Measurements from ENCODE around the gene PREX1.

Gene PREX1

DNA sequence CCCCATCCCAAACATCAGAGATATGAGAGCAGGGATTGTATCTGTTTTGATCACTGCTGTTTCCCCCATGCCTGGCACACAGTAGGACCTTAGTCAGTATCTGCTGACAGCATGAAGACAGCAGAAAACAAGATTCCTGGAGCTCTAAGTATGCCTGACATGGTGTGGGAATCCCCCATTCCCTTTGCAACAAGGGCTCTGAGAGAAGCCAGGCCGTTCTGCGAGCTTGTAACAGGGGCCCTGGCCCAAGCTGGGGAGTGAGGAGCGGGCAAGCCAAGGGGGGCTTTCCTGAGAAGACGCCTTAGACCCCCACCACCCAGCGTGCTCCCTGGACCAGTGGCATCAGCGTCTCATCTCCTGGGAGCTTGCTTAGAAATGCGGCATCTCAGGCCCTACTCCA, 25.2 kb downstream of the PREX1 start:
- H3K27ac ChIP-seq (ENCODE audit: low read length, poor library complexity, severe bottlenecking): no peak overlapping the region
- H3K4me2 ChIP-seq (ENCODE audit: low read length, poor library complexity, severe bottlenecking): no peak overlapping the region
- H3K9ac ChIP-seq (ENCODE audit: low read length): no peak overlapping the region
- H2AFZ ChIP-seq (ENCODE audit: low read depth, low read length): no peak overlapping the region
- no peak overlapping the region for H2BK12ac ChIP-seq (ENCODE audit: low read length in 2 of 2)
- no peak overlapping the region for H2BK120ac ChIP-seq (ENCODE audit: low read depth, low read length)
- WGBS: 82% methylated on average over 7 of the region's 7 CpGs
- no peak overlapping the region for H4K8ac ChIP-seq (ENCODE audit: low read length)
- H3K36me3 ChIP-seq (ENCODE audit: control insufficient read depth in 1 of 2, insufficient read depth in 2 of 2, low read depth in 1 of 2, low read length in 2 of 2): no peaks in the 10 kb centered on the region
- no peak overlapping the region for H2BK15ac ChIP-seq (ENCODE audit: low read depth, poor library complexity, severe bottlenecking)
- peaks cover 0 to 31% of the 10 kb centered on the region in 2 experiments for H3K27me3 ChIP-seq (ENCODE audit: control insufficient read depth in 1 of 2, insufficient read depth in 1 of 2, low read length in 2 of 2)
- peaks cover 3% of the 10 kb centered on the region for H3K4me1 ChIP-seq (ENCODE audit: control insufficient read depth, insufficient read depth, low read depth, low read length)
- no peak overlapping the region for H2BK5ac ChIP-seq (ENCODE audit: low read depth, low read length, poor library complexity, severe bottlenecking)
- H3K14ac ChIP-seq (ENCODE audit: low read length in 2 of 2): no peak overlapping the region
- no peak overlapping the region for H4K91ac ChIP-seq (ENCODE audit: low read length)
- H3K79me1 ChIP-seq (replicated peaks; ENCODE audit: low read length, poor library complexity, severe bottlenecking): peaks cover 41% of the 10 kb centered on the region
- H2AK5ac ChIP-seq (ENCODE audit: low read length, severe bottlenecking): no peak overlapping the region
- no peak overlapping the region for H3K18ac ChIP-seq (ENCODE audit: low read depth in 1 of 2, low read length in 2 of 2)
- no peak overlapping the region for H3K4me3 ChIP-seq (ENCODE audit: insufficient read depth in 1 of 2, low read depth in 1 of 2, low read length in 2 of 2)
- H3K23ac ChIP-seq (ENCODE audit: low read length in 2 of 2): no peak overlapping the region
- H3K4ac ChIP-seq (ENCODE audit: low read depth in 1 of 2, low read length in 2 of 2): no peak overlapping the region
- DNase-seq: no peak
- peaks cover 12% of the 10 kb centered on the region for H3K9me3 ChIP-seq (ENCODE audit: control insufficient read depth, low read length)

DNA sequence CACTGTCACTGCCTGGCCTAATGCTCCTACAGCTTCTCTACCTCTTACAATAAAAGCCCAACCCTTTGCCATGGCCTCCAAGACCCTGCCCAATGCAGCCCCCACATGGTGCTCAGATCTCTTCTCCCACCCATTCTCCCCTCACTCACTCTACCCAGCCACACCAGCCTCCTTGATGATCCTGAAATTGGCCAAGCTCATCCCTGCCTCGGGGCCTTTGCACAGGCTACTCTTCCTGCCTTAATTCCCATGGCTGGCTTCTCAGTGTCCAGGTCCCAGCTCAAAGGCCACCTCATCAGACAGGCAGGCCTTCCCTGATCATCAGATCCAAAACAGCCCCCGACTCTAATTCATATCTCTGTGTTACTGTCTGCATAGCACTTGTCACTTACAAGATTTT, 25.6 kb downstream of the PREX1 start:
- H3K27ac ChIP-seq (ENCODE audit: low read length, poor library complexity, severe bottlenecking): no peak overlapping the region
- no peak overlapping the region for H3K4me3 ChIP-seq (ENCODE audit: insufficient read depth in 1 of 2, low read depth in 1 of 2, low read length in 2 of 2)
- no peak overlapping the region for H2BK120ac ChIP-seq (ENCODE audit: low read depth, low read length)
- no peak overlapping the region for H2AK5ac ChIP-seq (ENCODE audit: low read length, severe bottlenecking)
- 73% methylated on average over 2 of the region's 2 CpGs for WGBS
- H3K9me3 ChIP-seq (ENCODE audit: control insufficient read depth, low read length): peaks cover 8% of the 10 kb centered on the region
- H3K27me3 ChIP-seq (ENCODE audit: control insufficient read depth in 1 of 2, insufficient read depth in 1 of 2, low read length in 2 of 2): peaks cover 0 to 31% of the 10 kb centered on the region in 2 experiments
- H2AFZ ChIP-seq (ENCODE audit: low read depth, low read length): no peak overlapping the region
- no peak overlapping the region for H3K4me2 ChIP-seq (ENCODE audit: low read length, poor library complexity, severe bottlenecking)
- no peak overlapping the region for H3K9ac ChIP-seq (ENCODE audit: low read length)
- no peak for DNase-seq
- H3K36me3 ChIP-seq (ENCODE audit: control insufficient read depth in 1 of 2, insufficient read depth in 2 of 2, low read depth in 1 of 2, low read length in 2 of 2): no peaks in the 10 kb centered on the region
- H2BK5ac ChIP-seq (ENCODE audit: low read depth, low read length, poor library complexity, severe bottlenecking): no peak overlapping the region
- H3K4me1 ChIP-seq (ENCODE audit: control insufficient read depth, insufficient read depth, low read depth, low read length): peaks cover 4% of the 10 kb centered on the region
- no peak overlapping the region for H2BK12ac ChIP-seq (ENCODE audit: low read length in 2 of 2)
- no peak overlapping the region for H3K4ac ChIP-seq (ENCODE audit: low read depth in 1 of 2, low read length in 2 of 2)
- H4K8ac ChIP-seq (ENCODE audit: low read length): no peak overlapping the region
- H3K23ac ChIP-seq (ENCODE audit: low read length in 2 of 2): no peak overlapping the region
- H3K18ac ChIP-seq (ENCODE audit: low read depth in 1 of 2, low read length in 2 of 2): no peak overlapping the region
- no peak overlapping the region for H2BK15ac ChIP-seq (ENCODE audit: low read depth, poor library complexity, severe bottlenecking)
- H4K91ac ChIP-seq (ENCODE audit: low read length): no peak overlapping the region
- H3K79me1 ChIP-seq (replicated peaks; ENCODE audit: low read length, poor library complexity, severe bottlenecking): peaks cover 41% of the 10 kb centered on the region
- no peak overlapping the region for H3K14ac ChIP-seq (ENCODE audit: low read length in 2 of 2)

DNA sequence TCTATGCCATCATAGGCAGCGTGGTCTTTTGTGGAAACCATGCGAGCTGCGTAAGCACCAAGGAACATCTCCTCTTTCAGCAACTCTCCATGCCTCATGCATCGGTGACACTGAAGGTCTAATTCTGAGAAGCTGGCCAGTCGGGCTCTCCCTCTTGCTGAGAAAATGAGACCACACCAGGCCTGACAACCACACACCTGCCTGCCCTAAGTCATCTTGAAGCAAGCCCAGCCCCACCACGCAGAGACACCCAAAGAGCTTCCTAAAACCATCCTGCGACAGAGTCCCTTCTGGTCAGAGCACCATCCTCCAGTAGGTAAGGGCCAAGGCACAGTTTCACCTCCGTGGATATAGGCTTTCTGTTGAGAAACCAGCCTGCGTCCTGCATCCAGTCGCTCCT, 26.6 kb downstream of the PREX1 start:
- Histone ChIP-seq H4K91ac (ENCODE audit: low read length) (no peak overlapping the region), H2AK5ac (ENCODE audit: low read length, severe bottlenecking) (no peak overlapping the region), H2BK12ac (ENCODE audit: low read length in 2 of 2) (no peak overlapping the region), H2BK120ac (ENCODE audit: low read depth, low read length) (no peak overlapping the region), H2AFZ (ENCODE audit: low read depth, low read length) (no peak overlapping the region), H3K4me1 (ENCODE audit: control insufficient read depth, insufficient read depth, low read depth, low read length) (peaks cover 7% of the 10 kb centered on the region), H3K27me3 (ENCODE audit: control insufficient read depth in 1 of 2, insufficient read depth in 1 of 2, low read length in 2 of 2) (peaks cover 0 to 31% of the 10 kb centered on the region in 2 experiments), H3K23ac (ENCODE audit: low read length in 2 of 2) (no peak overlapping the region), H4K8ac (ENCODE audit: low read length) (no peak overlapping the region), H3K36me3 (ENCODE audit: control insufficient read depth in 1 of 2, insufficient read depth in 2 of 2, low read depth in 1 of 2, low read length in 2 of 2) (no peaks in the 10 kb centered on the region), H2BK5ac (ENCODE audit: low read depth, low read length, poor library complexity, severe bottlenecking) (no peak overlapping the region), H3K18ac (ENCODE audit: low read depth in 1 of 2, low read length in 2 of 2) (no peak overlapping the region), H3K9me3 (ENCODE audit: control insufficient read depth, low read length) (no peaks in the 10 kb centered on the region), H2BK15ac (ENCODE audit: low read depth, poor library complexity, severe bottlenecking) (no peak overlapping the region), H3K27ac (ENCODE audit: low read length, poor library complexity, severe bottlenecking) (no peak overlapping the region), H3K14ac (ENCODE audit: low read length in 2 of 2) (no peak overlapping the region), H3K79me1 (replicated peaks; ENCODE audit: low read length, poor library complexity, severe bottlenecking) (peaks cover 40% of the 10 kb centered on the region), H3K4me2 (ENCODE audit: low read length, poor library complexity, severe bottlenecking) (no peak overlapping the region), H3K4ac (ENCODE audit: low read depth in 1 of 2, low read length in 2 of 2) (no peak overlapping the region), H3K4me3 (ENCODE audit: insufficient read depth in 1 of 2, low read depth in 1 of 2, low read length in 2 of 2) (no peak overlapping the region), H3K9ac (ENCODE audit: low read length) (no peak overlapping the region)
- no peak for DNase-seq
- WGBS: 89% methylated on average over 10 of the region's 10 CpGs

DNA sequence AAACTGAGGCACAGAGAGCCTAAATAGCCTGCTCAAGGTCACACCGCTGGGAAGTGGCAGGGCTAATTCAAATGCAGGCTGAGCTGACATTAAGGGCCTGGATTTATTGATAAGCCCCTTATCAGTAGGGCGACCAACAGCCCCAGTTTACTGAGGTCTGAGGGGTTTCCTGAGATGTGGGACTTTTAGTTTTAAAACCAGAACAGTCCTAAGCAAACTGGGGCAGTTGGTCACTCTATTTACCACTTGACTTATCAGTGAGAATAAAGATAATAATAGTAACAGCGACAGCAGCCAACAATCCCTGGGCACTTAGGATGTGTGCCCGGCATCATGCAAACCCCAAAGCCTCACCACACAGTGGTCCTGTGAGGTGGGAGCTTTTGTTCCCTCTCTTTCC, 27.6 kb downstream of the PREX1 start:
- Histone ChIP-seq H4K91ac (ENCODE audit: low read length) (no peak overlapping the region), H3K27me3 (ENCODE audit: control insufficient read depth in 1 of 2, insufficient read depth in 1 of 2, low read length in 2 of 2) (peaks cover 0 to 29% of the 10 kb centered on the region in 2 experiments), H3K18ac (ENCODE audit: low read depth in 1 of 2, low read length in 2 of 2) (no peak overlapping the region), H3K79me1 (replicated peaks; ENCODE audit: low read length, poor library complexity, severe bottlenecking) (peaks cover 35% of the 10 kb centered on the region), H2AK5ac (ENCODE audit: low read length, severe bottlenecking) (no peak overlapping the region), H3K36me3 (ENCODE audit: control insufficient read depth in 1 of 2, insufficient read depth in 2 of 2, low read depth in 1 of 2, low read length in 2 of 2) (no peaks in the 10 kb centered on the region), H3K9me3 (ENCODE audit: control insufficient read depth, low read length) (no peaks in the 10 kb centered on the region), H2BK15ac (ENCODE audit: low read depth, poor library complexity, severe bottlenecking) (no peak overlapping the region), H2AFZ (ENCODE audit: low read depth, low read length) (no peak overlapping the region), H3K27ac (ENCODE audit: low read length, poor library complexity, severe bottlenecking) (no peak overlapping the region), H2BK12ac (ENCODE audit: low read length in 2 of 2) (no peak overlapping the region), H3K4me3 (ENCODE audit: insufficient read depth in 1 of 2, low read depth in 1 of 2, low read length in 2 of 2) (no peak overlapping the region), H2BK120ac (ENCODE audit: low read depth, low read length) (no peak overlapping the region), H3K9ac (ENCODE audit: low read length) (no peak overlapping the region), H4K8ac (ENCODE audit: low read length) (no peak overlapping the region), H2BK5ac (ENCODE audit: low read depth, low read length, poor library complexity, severe bottlenecking) (no peak overlapping the region), H3K4me2 (ENCODE audit: low read length, poor library complexity, severe bottlenecking) (no peak overlapping the region), H3K4me1 (ENCODE audit: control insufficient read depth, insufficient read depth, low read depth, low read length) (peaks cover 11% of the 10 kb centered on the region), H3K4ac (ENCODE audit: low read depth in 1 of 2, low read length in 2 of 2) (no peak overlapping the region), H3K23ac (ENCODE audit: low read length in 2 of 2) (no peak overlapping the region), H3K14ac (ENCODE audit: low read length in 2 of 2) (no peak overlapping the region)
- 72% methylated on average over 4 of the region's 4 CpGs for WGBS
- no peak for DNase-seq
